Measurements from ENCODE around the gene RPS6KC1.

DNA sequence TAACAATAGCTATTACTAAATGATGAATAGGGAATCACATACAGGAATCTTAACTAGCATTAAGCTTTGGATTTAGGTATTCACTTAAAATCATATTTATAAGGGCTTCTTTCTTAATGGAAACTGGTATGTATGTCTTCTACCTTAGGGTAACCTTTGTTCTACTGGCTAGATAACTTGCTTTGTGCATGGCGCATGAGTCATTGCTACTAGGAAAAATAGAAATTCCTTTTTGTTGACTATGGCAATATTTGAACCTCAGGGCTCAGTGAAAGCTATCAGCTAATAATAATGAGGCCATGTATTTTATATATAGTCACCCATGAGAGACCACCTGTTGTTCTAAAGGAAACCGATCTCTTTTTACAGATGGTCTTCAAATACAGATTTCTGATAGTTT, 72.5 kb downstream of the RPS6KC1 start:
- TF ChIP-seq, protein P1, sequence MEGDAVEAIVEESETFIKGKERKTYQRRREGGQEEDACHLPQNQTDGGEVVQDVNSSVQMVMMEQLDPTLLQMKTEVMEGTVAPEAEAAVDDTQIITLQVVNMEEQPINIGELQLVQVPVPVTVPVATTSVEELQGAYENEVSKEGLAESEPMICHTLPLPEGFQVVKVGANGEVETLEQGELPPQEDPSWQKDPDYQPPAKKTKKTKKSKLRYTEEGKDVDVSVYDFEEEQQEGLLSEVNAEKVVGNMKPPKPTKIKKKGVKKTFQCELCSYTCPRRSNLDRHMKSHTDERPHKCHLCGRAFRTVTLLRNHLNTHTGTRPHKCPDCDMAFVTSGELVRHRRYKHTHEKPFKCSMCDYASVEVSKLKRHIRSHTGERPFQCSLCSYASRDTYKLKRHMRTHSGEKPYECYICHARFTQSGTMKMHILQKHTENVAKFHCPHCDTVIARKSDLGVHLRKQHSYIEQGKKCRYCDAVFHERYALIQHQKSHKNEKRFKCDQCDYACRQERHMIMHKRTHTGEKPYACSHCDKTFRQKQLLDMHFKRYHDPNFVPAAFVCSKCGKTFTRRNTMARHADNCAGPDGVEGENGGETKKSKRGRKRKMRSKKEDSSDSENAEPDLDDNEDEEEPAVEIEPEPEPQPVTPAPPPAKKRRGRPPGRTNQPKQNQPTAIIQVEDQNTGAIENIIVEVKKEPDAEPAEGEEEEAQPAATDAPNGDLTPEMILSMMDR (IDR thresholded peaks at IDR 0.05): no peak
- TF ChIP-seq EZH2 (IDR thresholded peaks at IDR 0.05): no peak
